GM12892 (cell line): ENCODE data around the gene CACNA2D4.

Source experiments
- POLR2A ChIP-seq: IDR thresholded peaks from 2 replicates; pipeline ENCODE4 v1.6.1; 2011; ENCODE audit warnings: low read depth, low read length, control low read depth
- TAF1 ChIP-seq: IDR thresholded peaks from 2 replicates; pipeline ENCODE4 v1.6.1; 2011; ENCODE audit warnings: low read depth, mild to moderate bottlenecking, control low read depth, low read length, borderline replicate concordance

DNA sequence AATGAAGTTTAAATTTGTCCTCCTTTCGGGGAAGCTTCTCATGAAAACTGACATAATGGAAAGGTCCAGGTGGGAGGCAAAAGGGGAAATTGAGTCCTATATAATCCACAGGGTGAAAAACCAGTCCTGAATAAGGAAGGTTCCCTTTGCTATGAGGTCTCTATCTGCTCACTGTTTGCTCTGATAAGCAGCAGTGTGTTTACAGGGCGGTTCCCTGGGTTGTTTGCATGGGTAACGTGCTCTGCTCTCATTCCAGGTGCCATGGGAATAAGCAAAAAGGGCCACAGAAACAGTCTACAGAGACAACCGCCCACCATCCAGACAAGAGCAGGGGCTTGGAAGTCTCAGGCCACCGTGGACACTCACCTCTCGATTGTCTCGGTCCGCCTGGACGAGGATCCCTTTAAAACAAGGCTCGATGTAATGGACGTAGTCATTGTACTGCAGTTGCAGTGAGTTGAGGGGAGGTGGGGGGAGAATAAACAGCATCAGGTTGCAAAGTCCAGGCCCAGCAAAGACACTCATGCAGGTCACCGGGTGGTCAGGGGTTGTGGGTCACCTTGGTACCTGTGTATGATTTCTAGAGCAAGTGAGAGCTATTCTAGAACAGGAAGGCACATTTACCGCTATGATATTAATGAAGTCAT lies 32.7 kb downstream of the CACNA2D4 start:
- no peak for TF ChIP-seq TAF1
- no peak for TF ChIP-seq POLR2A
